Spleen (tissue), 7 donors: ENCODE measurements around the gene ISG20.

Experiments used
- CTCF ChIP-seq, 11 experiments: fragments of 200-600 bp in 7 of 11; fragments of 450-650 bp in 4 of 11; sonication (generic) in 4 of 11; IDR thresholded peaks in 8 of 11; conservative IDR thresholded peaks in 3 of 11; 1 replicate in 7 of 11; 2 replicates in 4 of 11; pipeline versions ENCODE4 v1.4.0 to v1.8.0; 2016 to 2021; ENCODE audit warnings: antibody characterized with exemption in 11 of 11, inconsistent platforms in 4 of 11, mild to moderate bottlenecking in 1 of 11
- POLR2A ChIP-seq, 3 donors: fragments of 450-650 bp; IDR thresholded peaks; one replicate each; pipeline ENCODE4 v1.5.1; 2017; ENCODE audit warnings: antibody characterized with exemption in 3 of 3, mild to moderate bottlenecking in 1 of 3
- POLR2AphosphoS5 ChIP-seq, 3 donors: sonication (generic); formaldehyde crosslinking; IDR thresholded peaks; one replicate each; pipeline ENCODE4 v1.5.1; 2017; ENCODE audit warnings: antibody characterized with exemption in 3 of 3
- donor health status: DM: no; HTN: no; CAD: no; lungs with moderate emphysema.
- donor health status: DM: no; HTN: no; CAD: no.
- donor health status: DM: no; HTN: no; CAD: no.

DNA sequence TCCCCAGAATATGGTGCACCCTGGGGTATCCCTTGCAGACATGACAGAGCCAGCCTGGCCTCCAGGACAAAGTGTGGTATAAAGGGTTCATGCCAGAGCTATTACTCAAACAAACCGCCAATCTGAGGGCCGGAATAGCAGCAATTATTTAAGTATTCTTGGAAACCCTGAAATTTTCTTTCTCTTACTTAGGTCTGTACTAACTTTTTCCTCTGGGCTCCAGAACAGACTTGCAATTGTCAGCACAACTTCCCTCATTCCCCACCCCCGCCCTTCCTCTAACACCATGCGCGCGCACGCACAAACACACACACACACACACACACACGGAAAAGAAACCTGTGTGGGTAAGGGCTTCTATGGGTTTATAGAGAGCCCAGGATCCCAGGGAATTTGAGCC, 56.3 kb downstream of the ISG20 start:
- TF ChIP-seq POLR2A (IDR thresholded peaks at IDR 0.05), result no peak
- TF ChIP-seq CTCF (IDR thresholded peaks at IDR 0.05 in 8 of 11, conservative IDR thresholded peaks at IDR 0.05 in 3 of 11), result no peak
- no peak for TF ChIP-seq POLR2AphosphoS5 (IDR thresholded peaks at IDR 0.05)
